ENCODE measurements around the gene PTPN13.

The PTPN13 gene

DNA sequence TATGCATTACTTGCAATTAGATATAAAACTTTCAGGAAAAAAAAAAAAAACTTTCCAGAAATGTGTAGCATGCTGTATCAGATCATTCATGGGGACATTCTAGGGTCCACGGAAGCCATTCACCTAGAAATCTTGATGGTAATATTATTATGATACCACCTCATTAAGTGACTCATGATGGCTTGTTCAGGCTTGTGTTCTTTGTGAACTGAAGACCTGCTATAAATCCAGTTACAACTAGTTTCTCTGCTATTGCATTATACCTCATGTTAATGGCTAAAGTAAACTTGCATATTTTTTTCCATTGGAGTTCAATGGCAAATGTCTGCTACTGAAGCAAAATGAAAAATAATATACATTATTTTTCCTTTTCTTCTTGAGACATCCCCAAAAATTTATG is 35.3 kb upstream of the PTPN13 start (continued):
- TF ChIP-seq, protein P1, sequence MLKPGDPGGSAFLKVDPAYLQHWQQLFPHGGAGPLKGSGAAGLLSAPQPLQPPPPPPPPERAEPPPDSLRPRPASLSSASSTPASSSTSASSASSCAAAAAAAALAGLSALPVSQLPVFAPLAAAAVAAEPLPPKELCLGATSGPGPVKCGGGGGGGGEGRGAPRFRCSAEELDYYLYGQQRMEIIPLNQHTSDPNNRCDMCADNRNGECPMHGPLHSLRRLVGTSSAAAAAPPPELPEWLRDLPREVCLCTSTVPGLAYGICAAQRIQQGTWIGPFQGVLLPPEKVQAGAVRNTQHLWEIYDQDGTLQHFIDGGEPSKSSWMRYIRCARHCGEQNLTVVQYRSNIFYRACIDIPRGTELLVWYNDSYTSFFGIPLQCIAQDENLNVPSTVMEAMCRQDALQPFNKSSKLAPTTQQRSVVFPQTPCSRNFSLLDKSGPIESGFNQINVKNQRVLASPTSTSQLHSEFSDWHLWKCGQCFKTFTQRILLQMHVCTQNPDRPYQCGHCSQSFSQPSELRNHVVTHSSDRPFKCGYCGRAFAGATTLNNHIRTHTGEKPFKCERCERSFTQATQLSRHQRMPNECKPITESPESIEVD (tag by site-specific recombination; IDR thresholded peaks at IDR 0.05) = peak; percentile 54
- TF ChIP-seq ZNF266 (tag by site-specific recombination; IDR thresholded peaks at IDR 0.05; ENCODE audit: low read depth) (no peak), ZSCAN30 (tag by site-specific recombination; IDR thresholded peaks at IDR 0.05) (no peak), ZNF132 (tag by site-specific recombination; IDR thresholded peaks at IDR 0.05; ENCODE audit: borderline replicate concordance) (no peak), ZNF747 (tag by site-specific recombination; IDR thresholded peaks at IDR 0.05) (no peak), ZNF175 (tag by site-specific recombination; IDR thresholded peaks at IDR 0.05) (no peak), ZNF664 (tag by site-specific recombination; IDR thresholded peaks at IDR 0.05) (no peak), ZNF366 (tag by site-specific recombination; conservative IDR thresholded peaks at IDR 0.05) (no peak), ZEB2 (tag by site-specific recombination; IDR thresholded peaks at IDR 0.05) (peak; percentile 55; the same call in 1 of the 2 replicates), ZNF560 (tag by site-specific recombination; IDR thresholded peaks at IDR 0.05; ENCODE audit: borderline replicate concordance) (no peak), ZNF521 (tag by site-specific recombination; IDR thresholded peaks at IDR 0.05) (no peak), ZNF660 (tag by site-specific recombination; IDR thresholded peaks at IDR 0.05) (peak; percentile 47; the same call in 1 of the 2 replicates), ZNF830 (tag by site-specific recombination; IDR thresholded peaks at IDR 0.05; ENCODE audit: low read depth) (no peak), OSR2 (tag by site-specific recombination; IDR thresholded peaks at IDR 0.05) (peak; percentile 84), ZNF776 (tag by site-specific recombination; IDR thresholded peaks at IDR 0.05; ENCODE audit: borderline replicate concordance) (no peak), ZNF510 (tag by site-specific recombination; IDR thresholded peaks at IDR 0.05; ENCODE audit: insufficient replicate concordance) (no peak), GLI2 (tag by site-specific recombination; IDR thresholded peaks at IDR 0.05; ENCODE audit: borderline replicate concordance, low read depth) (no peak), MEIS1 (CRISPR knock-in tag; IDR thresholded peaks at IDR 0.05; ENCODE audit: borderline replicate concordance) (no peak), TCF7L2 (IDR thresholded peaks at IDR 0.05; ENCODE audit: borderline replicate concordance, low read depth, low read length) (no peak)
- TF ChIP-seq, protein P2, sequence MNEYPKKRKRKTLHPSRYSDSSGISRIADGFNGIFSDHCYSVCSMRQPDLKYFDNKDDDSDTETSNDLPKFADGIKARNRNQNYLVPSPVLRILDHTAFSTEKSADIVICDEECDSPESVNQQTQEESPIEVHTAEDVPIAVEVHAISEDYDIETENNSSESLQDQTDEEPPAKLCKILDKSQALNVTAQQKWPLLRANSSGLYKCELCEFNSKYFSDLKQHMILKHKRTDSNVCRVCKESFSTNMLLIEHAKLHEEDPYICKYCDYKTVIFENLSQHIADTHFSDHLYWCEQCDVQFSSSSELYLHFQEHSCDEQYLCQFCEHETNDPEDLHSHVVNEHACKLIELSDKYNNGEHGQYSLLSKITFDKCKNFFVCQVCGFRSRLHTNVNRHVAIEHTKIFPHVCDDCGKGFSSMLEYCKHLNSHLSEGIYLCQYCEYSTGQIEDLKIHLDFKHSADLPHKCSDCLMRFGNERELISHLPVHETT (tag by site-specific recombination; IDR thresholded peaks at IDR 0.05) = no peak
- TF ChIP-seq, protein P3, sequence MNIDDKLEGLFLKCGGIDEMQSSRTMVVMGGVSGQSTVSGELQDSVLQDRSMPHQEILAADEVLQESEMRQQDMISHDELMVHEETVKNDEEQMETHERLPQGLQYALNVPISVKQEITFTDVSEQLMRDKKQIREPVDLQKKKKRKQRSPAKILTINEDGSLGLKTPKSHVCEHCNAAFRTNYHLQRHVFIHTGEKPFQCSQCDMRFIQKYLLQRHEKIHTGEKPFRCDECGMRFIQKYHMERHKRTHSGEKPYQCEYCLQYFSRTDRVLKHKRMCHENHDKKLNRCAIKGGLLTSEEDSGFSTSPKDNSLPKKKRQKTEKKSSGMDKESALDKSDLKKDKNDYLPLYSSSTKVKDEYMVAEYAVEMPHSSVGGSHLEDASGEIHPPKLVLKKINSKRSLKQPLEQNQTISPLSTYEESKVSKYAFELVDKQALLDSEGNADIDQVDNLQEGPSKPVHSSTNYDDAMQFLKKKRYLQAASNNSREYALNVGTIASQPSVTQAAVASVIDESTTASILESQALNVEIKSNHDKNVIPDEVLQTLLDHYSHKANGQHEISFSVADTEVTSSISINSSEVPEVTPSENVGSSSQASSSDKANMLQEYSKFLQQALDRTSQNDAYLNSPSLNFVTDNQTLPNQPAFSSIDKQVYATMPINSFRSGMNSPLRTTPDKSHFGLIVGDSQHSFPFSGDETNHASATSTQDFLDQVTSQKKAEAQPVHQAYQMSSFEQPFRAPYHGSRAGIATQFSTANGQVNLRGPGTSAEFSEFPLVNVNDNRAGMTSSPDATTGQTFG (tag by site-specific recombination; IDR thresholded peaks at IDR 0.05; ENCODE audit: borderline replicate concordance) = no peak
- TF ChIP-seq, protein P4, sequence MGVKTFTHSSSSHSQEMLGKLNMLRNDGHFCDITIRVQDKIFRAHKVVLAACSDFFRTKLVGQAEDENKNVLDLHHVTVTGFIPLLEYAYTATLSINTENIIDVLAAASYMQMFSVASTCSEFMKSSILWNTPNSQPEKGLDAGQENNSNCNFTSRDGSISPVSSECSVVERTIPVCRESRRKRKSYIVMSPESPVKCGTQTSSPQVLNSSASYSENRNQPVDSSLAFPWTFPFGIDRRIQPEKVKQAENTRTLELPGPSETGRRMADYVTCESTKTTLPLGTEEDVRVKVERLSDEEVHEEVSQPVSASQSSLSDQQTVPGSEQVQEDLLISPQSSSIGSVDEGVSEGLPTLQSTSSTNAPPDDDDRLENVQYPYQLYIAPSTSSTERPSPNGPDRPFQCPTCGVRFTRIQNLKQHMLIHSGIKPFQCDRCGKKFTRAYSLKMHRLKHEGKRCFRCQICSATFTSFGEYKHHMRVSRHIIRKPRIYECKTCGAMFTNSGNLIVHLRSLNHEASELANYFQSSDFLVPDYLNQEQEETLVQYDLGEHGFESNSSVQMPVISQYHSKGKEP (tag by site-specific recombination; IDR thresholded peaks at IDR 0.05) = peak; percentile 68
- TF ChIP-seq, protein P5, sequence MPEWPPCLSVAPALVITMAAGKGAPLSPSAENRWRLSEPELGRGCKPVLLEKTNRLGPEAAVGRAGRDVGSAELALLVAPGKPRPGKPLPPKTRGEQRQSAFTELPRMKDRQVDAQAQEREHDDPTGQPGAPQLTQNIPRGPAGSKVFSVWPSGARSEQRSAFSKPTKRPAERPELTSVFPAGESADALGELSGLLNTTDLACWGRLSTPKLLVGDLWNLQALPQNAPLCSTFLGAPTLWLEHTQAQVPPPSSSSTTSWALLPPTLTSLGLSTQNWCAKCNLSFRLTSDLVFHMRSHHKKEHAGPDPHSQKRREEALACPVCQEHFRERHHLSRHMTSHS (tag by site-specific recombination; IDR thresholded peaks at IDR 0.05) = no peak
- TF ChIP-seq, protein P6, sequence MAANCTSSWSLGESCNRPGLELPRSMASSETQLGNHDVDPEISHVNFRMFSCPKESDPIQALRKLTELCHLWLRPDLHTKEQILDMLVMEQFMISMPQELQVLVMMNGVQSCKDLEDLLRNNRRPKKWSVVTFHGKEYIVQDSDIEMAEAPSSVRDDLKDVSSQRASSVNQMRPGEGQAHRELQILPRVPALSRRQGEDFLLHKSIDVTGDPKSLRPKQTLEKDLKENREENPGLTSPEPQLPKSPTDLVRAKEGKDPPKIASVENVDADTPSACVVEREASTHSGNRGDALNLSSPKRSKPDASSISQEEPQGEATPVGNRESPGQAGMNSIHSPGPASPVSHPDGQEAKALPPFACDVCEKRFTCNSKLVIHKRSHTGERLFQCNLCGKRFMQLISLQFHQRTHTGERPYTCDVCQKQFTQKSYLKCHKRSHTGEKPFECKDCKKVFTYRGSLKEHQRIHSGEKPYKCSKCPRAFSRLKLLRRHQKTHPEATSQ (tag by site-specific recombination; IDR thresholded peaks at IDR 0.05) = no peak
